Breast epithelium (tissue), 4 donors: ENCODE results near the gene CTXND1. TPM values are rescaled to one million over a fixed set of nuclear protein-coding genes. Genes with fewer than 3 reads are reported as not detected.

ENCODE experiments used
- DNase-seq, 2 donors: peaks; one replicate each; pipeline ENCODE4 v3.0.0-alpha.2; 2019; ENCODE audit warnings: low spot score in 2 of 2
- H3K27ac ChIP-seq, 2 donors: fragments of 200-600 bp; sonication (generic) in 1 of 2; one replicate each; pipeline ENCODE4 v1.5.1; 2016 to 2019; ENCODE audit warnings: mild to moderate bottlenecking in 1 of 2
- H3K27me3 ChIP-seq, 2 donors: fragments of 200-600 bp; sonication (generic) in 1 of 2; one replicate each; pipeline versions ENCODE4 v1.5.1 to v1.6.0; 2017 to 2019; ENCODE audit warnings: control low read depth in 1 of 2, mild to moderate bottlenecking in 1 of 2
- H3K36me3 ChIP-seq: fragments of 200-600 bp; one replicate; pipeline ENCODE4 v1.5.1; 2019
- H3K4me1 ChIP-seq, 2 donors: fragments of 200-600 bp; sonication (generic); one replicate each; pipeline ENCODE4 v1.5.1; 2016 to 2019; ENCODE audit warnings: control low read depth in 1 of 2
- H3K4me3 ChIP-seq, 3 donors: fragments of 200-600 bp; sonication (generic); 1 replicate in 2 of 3; 2 replicates in 1 of 3; pipeline ENCODE4 v1.5.1; 2016 to 2019; ENCODE audit warnings: mild to moderate bottlenecking in 3 of 3, moderate library complexity in 2 of 3
- H3K9me3 ChIP-seq, 2 donors: fragments of 200-600 bp; sonication (generic) in 1 of 2; one replicate each; pipeline ENCODE4 v1.5.1; 2016 to 2019; ENCODE audit warnings: control low read depth in 1 of 2
- CTCF ChIP-seq, 3 donors: fragments of 450-650 bp; IDR thresholded peaks; one replicate each; pipeline ENCODE4 v1.5.1; 2016 to 2017; ENCODE audit warnings: antibody characterized with exemption in 3 of 3, mild to moderate bottlenecking in 3 of 3, moderate library complexity in 3 of 3
- POLR2A ChIP-seq: fragments of 450-650 bp; IDR thresholded peaks from one replicate; pipeline ENCODE4 v1.6.1; 2016; ENCODE audit warnings: antibody characterized with exemption, mild to moderate bottlenecking, moderate library complexity
- POLR2AphosphoS5 ChIP-seq, 3 donors: sonication (generic); formaldehyde crosslinking; IDR thresholded peaks; one replicate each; pipeline ENCODE4 v1.6.1; 2017; ENCODE audit warnings: antibody characterized with exemption in 3 of 3
- intact Hi-C: fragments of 100-400 bp; cut with DNase I; formaldehyde crosslinking; loops from one replicate; pipeline ENCODE4 v1.15.1; 2023; ENCODE audit warnings: low total_unique reads
- total RNA-seq, 3 donors: library from RNA; depleted of rRNA; stranded (reverse); fragments of >200 nt; gene quantifications; one replicate each; pipeline ENCODE4 v1.1.0, GENCODE V29; 2016

The CTXND1 gene
- total RNA-seq, 3 donors from 2014 or later: not detected

GRCh38 chr15:80201256-80202015, 50.6 kb downstream of the CTXND1 start:
- H3K4me3 ChIP-seq: no peak overlapping the region
- intact Hi-C loops: no loop called here
- H3K27ac ChIP-seq: no peak overlapping the region
- TF ChIP-seq CTCF (IDR thresholded peaks at IDR 0.05) (no peak), POLR2AphosphoS5 (IDR thresholded peaks at IDR 0.05) (no peak), POLR2A (no peak)
- no peaks in the 10 kb centered on the region for H3K27me3 ChIP-seq
- H3K4me1 ChIP-seq: no peaks in the 10 kb centered on the region
- no peaks in the 10 kb centered on the region for H3K36me3 ChIP-seq
- no peak for DNase-seq
- H3K9me3 ChIP-seq: no peaks in the 10 kb centered on the region

- Histone ChIP-seq H3K9me3 (no peaks in the 10 kb centered on the region), H3K27ac (no peak overlapping the region), H3K36me3 (no peaks in the 10 kb centered on the region), H3K4me1 (no peaks in the 10 kb centered on the region), H3K4me3 (no peak overlapping the region), H3K27me3 (no peaks in the 10 kb centered on the region)
- no peak for DNase-seq
- TF ChIP-seq POLR2AphosphoS5 (IDR thresholded peaks at IDR 0.05) (no peak), CTCF (IDR thresholded peaks at IDR 0.05) (no peak), POLR2A (no peak)
- intact Hi-C loops: no loop called here
These were observed 52.1 kb downstream of the CTXND1 start for GRCh38 chr15:80199869-80200268.

- DNase-seq: no peak
- intact Hi-C loops: no loop called here
- Histone ChIP-seq H3K4me3 (no peak overlapping the region), H3K27me3 (no peaks in the 10 kb centered on the region), H3K27ac (no peak overlapping the region), H3K36me3 (no peaks in the 10 kb centered on the region), H3K9me3 (no peaks in the 10 kb centered on the region), H3K4me1 (no peaks in the 10 kb centered on the region)
- TF ChIP-seq POLR2A (no peak), POLR2AphosphoS5 (IDR thresholded peaks at IDR 0.05) (no peak), CTCF (IDR thresholded peaks at IDR 0.05) (no peak)
These were observed 52.6 kb downstream of the CTXND1 start for GRCh38 chr15:80199366-80199765.

DNA sequence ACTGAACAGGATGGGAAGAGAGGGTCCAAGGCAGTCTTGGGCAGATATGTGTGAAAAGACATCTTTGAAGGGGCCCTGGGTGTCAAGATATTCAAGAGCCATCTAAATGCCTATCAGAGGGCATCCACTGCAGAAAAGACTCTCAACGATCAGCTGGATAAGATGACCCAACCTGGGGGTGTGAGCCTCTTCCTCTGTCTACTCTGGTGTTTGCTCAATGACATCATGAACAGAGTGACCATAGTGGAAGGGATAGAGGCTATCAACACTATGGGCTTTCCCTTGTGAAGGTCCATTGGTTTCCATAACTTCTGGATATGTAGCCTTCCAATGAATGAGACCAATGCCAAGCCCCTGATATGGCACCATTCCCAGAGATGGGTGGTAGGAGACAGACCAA, 57.1 kb downstream of the CTXND1 start:
- Histone ChIP-seq H3K4me1 (no peaks in the 10 kb centered on the region), H3K27me3 (no peaks in the 10 kb centered on the region), H3K27ac (no peak overlapping the region), H3K9me3 (no peaks in the 10 kb centered on the region), H3K36me3 (no peaks in the 10 kb centered on the region), H3K4me3 (no peak overlapping the region)
- TF ChIP-seq POLR2A (no peak), CTCF (IDR thresholded peaks at IDR 0.05) (no peak), POLR2AphosphoS5 (IDR thresholded peaks at IDR 0.05) (no peak)
- intact Hi-C loops: no loop called here
- DNase-seq: no peak

DNA sequence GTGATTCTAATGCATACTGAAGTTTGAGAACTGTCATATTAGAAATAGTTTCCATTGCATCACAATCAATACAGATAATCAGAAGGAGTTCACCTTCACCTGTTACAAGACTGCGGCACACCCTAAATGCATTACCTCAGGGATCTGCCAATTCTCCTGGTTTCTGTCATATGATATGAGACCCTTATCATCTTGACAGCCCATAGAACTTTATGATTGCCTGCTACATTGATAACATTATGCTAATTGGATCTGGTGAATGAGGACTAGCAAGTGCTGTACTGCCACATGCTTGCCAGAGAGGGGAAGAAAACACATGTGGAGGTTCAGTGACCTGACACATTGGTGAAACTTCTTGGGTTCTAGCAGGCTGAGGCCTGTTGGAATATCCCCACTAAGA, 57.8 kb downstream of the CTXND1 start:
- DNase-seq: no peak
- Histone ChIP-seq H3K27ac (no peak overlapping the region), H3K36me3 (no peaks in the 10 kb centered on the region), H3K4me1 (no peaks in the 10 kb centered on the region), H3K27me3 (no peaks in the 10 kb centered on the region), H3K4me3 (no peak overlapping the region), H3K9me3 (no peaks in the 10 kb centered on the region)
- no peak for TF ChIP-seq POLR2A
- TF ChIP-seq CTCF (IDR thresholded peaks at IDR 0.05): no peak
- no peak for TF ChIP-seq POLR2AphosphoS5 (IDR thresholded peaks at IDR 0.05)
- intact Hi-C loops: no loop called here
